A673 (cell line): ENCODE data around the gene MARS2.

Experiments
- EZH2 ChIP-seq: fragments of 200-600 bp; sonication (generic); IDR thresholded peaks from 2 replicates; pipeline ENCODE4 v1.6.1; 2017; ENCODE audit warnings: borderline replicate concordance, low read depth, mild to moderate bottlenecking, mixed read lengths, antibody characterized with exemption, low read length; ENCODE audit not compliant: poor library complexity, severe bottlenecking
- TF ChIP-seq, protein P1 (sequence below): fragments of 300-800, 200-600 bp; sonication (generic); conservative IDR thresholded peaks from 2 replicates; pipeline ENCODE4 v1.5.1; 2017; ENCODE audit warnings: low read depth, mild to moderate bottlenecking, antibody characterized with exemption, low read length, moderate library complexity, mixed read lengths

DNA sequence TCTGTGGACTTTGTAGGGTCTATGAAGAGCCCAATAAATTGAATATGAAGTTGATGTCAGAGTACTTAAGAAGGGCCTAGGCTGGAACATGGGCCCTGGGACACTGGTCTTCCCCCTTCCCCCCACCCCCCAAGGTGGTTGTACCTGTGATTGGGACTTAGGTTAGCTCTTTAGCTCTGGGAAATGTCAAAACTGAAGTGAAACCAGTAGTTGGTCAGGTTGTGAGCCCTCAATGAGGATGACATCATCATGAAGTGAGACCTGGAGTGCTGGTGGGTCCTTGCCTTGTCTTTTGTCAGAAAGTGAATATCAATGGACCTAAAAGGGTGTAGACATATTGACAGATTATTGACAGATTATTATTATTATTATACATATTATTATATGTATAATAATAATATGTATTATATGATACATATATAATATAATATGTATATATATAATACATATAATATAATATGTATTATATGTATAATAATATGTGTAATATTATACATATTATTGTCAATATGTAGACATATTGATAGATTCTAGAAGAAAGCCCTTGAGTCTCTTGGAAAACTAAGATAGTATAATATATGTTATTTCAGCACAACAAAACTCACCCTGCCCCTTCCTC is 5.4 kb downstream of the MARS2 start:
- TF ChIP-seq, protein P1, sequence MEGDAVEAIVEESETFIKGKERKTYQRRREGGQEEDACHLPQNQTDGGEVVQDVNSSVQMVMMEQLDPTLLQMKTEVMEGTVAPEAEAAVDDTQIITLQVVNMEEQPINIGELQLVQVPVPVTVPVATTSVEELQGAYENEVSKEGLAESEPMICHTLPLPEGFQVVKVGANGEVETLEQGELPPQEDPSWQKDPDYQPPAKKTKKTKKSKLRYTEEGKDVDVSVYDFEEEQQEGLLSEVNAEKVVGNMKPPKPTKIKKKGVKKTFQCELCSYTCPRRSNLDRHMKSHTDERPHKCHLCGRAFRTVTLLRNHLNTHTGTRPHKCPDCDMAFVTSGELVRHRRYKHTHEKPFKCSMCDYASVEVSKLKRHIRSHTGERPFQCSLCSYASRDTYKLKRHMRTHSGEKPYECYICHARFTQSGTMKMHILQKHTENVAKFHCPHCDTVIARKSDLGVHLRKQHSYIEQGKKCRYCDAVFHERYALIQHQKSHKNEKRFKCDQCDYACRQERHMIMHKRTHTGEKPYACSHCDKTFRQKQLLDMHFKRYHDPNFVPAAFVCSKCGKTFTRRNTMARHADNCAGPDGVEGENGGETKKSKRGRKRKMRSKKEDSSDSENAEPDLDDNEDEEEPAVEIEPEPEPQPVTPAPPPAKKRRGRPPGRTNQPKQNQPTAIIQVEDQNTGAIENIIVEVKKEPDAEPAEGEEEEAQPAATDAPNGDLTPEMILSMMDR = no peak
- no peak for TF ChIP-seq EZH2
